Suprapubic skin (tissue), 4 donors: ENCODE data around the gene RBM28. TPM values are rescaled to one million over a fixed set of nuclear protein-coding genes. Genes with fewer than 3 reads are reported as not detected.
A peak's percentile ranks its signal among the peaks of the same experiment; 100 is the strongest.

Experiments used
- DNase-seq, 2 donors: peaks; one replicate each; pipeline ENCODE4 v3.0.0-alpha.2; 2019; ENCODE audit warnings: low spot score in 2 of 2
- H3K27ac ChIP-seq: fragments of 200-600 bp; sonication (generic); one replicate; pipeline ENCODE4 v1.5.1; 2019
- H3K27me3 ChIP-seq: fragments of 200-600 bp; sonication (generic); one replicate; pipeline ENCODE4 v1.5.1; 2019
- H3K36me3 ChIP-seq: fragments of 200-600 bp; sonication (generic); one replicate; pipeline ENCODE4 v1.5.1; 2019
- H3K4me1 ChIP-seq: fragments of 200-600 bp; sonication (generic); one replicate; pipeline ENCODE4 v1.5.1; 2019
- H3K4me3 ChIP-seq: fragments of 200-600 bp; sonication (generic); one replicate; pipeline ENCODE4 v1.5.1; 2019; ENCODE audit warnings: mild to moderate bottlenecking
- H3K9me3 ChIP-seq: fragments of 200-600 bp; sonication (generic); one replicate; pipeline ENCODE4 v1.5.1; 2019
- EP300 ChIP-seq: sonication (generic); formaldehyde crosslinking; IDR thresholded peaks from one replicate; pipeline ENCODE4 v1.6.1; 2017; ENCODE audit warnings: antibody characterized with exemption
- POLR2A ChIP-seq, 2 donors: fragments of 450-650 bp; IDR thresholded peaks; one replicate each; pipeline ENCODE4 v1.6.1; 2017; ENCODE audit warnings: antibody characterized with exemption in 2 of 2, mild to moderate bottlenecking in 2 of 2, moderate library complexity in 2 of 2
- POLR2AphosphoS5 ChIP-seq, 3 donors: sonication (generic); formaldehyde crosslinking; IDR thresholded peaks; one replicate each; pipeline ENCODE4 v1.6.1; 2017; ENCODE audit warnings: antibody characterized with exemption in 3 of 3
- WGBS: methylation state at CpG from one replicate; pipeline ENCODE4 v1.1.5; 2018; 5-methylcytosine and 5-hydroxymethylcytosine counted together
- total RNA-seq, 4 donors: library from RNA; depleted of rRNA; stranded (reverse); fragments of >200 nt; gene quantifications; one replicate each; pipeline ENCODE4 v1.1.0, GENCODE V29; 2016
- TF ChIP-seq, protein P1 (sequence below), 2 donors: fragments of 200-600 bp in 1 of 2; fragments of 450-650 bp in 1 of 2; sonication (generic) in 1 of 2; IDR thresholded peaks; one replicate each; pipeline ENCODE4 v1.5.1; 2016 to 2019; ENCODE audit warnings: antibody characterized with exemption in 2 of 2, mild to moderate bottlenecking in 1 of 2, moderate library complexity in 1 of 2

The RBM28 gene
- total RNA-seq, 4 donors from 2014 or later, result 16.9 to 34.9 (median 25.6) TPM

DNA sequence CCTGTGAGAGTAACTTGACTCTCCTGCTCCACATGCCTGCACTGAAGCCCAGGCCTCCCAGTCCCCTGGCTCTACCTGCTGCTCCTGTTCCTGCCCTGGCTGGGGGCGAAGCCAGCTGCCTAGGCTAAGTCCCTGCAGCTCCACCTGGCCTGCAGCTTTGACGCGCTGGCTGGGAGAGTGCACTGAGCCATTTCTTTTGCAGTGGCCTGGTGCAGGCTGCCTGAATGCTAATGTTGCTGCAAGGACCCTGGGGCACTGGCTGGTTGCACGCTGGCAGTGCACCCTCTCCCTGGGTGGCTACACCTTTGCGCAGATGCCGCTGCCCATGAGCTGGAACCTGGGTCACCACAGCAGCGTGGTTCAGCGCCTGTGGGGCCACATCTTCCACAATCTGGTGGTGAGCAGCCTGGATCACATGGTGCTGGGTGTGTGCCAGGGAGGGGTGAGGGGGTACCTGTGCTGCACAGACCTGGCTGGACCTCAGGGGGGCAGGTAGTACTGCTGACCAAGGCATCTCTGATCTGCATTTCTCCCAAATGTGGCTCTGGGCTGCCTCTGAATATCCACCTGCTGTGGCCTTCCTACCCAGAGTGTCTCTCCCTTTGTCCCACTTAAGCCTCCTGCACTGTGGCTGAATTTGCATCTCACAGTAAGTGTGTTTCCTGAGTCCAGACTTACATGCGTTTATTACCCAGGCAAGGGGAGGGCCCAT is 46.1 kb upstream of the RBM28 start:
- Histone ChIP-seq H3K9me3 (no peaks in the 10 kb centered on the region), H3K4me3 (no peak overlapping the region), H3K27ac (no peak overlapping the region), H3K27me3 (no peaks in the 10 kb centered on the region), H3K4me1 (peaks cover 9% of the 10 kb centered on the region), H3K36me3 (peaks cover 34% of the 10 kb centered on the region)
- TF ChIP-seq, protein P1, sequence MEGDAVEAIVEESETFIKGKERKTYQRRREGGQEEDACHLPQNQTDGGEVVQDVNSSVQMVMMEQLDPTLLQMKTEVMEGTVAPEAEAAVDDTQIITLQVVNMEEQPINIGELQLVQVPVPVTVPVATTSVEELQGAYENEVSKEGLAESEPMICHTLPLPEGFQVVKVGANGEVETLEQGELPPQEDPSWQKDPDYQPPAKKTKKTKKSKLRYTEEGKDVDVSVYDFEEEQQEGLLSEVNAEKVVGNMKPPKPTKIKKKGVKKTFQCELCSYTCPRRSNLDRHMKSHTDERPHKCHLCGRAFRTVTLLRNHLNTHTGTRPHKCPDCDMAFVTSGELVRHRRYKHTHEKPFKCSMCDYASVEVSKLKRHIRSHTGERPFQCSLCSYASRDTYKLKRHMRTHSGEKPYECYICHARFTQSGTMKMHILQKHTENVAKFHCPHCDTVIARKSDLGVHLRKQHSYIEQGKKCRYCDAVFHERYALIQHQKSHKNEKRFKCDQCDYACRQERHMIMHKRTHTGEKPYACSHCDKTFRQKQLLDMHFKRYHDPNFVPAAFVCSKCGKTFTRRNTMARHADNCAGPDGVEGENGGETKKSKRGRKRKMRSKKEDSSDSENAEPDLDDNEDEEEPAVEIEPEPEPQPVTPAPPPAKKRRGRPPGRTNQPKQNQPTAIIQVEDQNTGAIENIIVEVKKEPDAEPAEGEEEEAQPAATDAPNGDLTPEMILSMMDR (IDR thresholded peaks at IDR 0.05), result no peak
- TF ChIP-seq POLR2AphosphoS5 (IDR thresholded peaks at IDR 0.05), result no peak
- no peak for TF ChIP-seq EP300
- TF ChIP-seq POLR2A (IDR thresholded peaks at IDR 0.05), result no peak
- DNase-seq, result peak in 1 of 2 donors; percentile 64
- WGBS, result 40% methylated on average over 1 of the region's 9 CpGs

GRCh38 chr7:128389085-128389617 is 45.4 kb upstream of the RBM28 start:
- Histone ChIP-seq H3K4me1 (peaks cover 9% of the 10 kb centered on the region), H3K27ac (no peak overlapping the region), H3K4me3 (no peak overlapping the region), H3K9me3 (no peaks in the 10 kb centered on the region), H3K36me3 (peaks cover 28% of the 10 kb centered on the region), H3K27me3 (no peaks in the 10 kb centered on the region)
- WGBS, result 17% methylated on average over 1 of the region's 2 CpGs
- TF ChIP-seq, protein P1 (IDR thresholded peaks at IDR 0.05), result no peak
- TF ChIP-seq POLR2AphosphoS5 (IDR thresholded peaks at IDR 0.05) (no peak), POLR2A (IDR thresholded peaks at IDR 0.05) (no peak), EP300 (no peak)
- DNase-seq, result peak in 1 of 2 donors; percentile 50

- 60% methylated on average over 3 of the region's 3 CpGs for WGBS
- no peak for DNase-seq
- H3K4me1 ChIP-seq, result peaks cover 9% of the 10 kb centered on the region
- H3K9me3 ChIP-seq, result no peaks in the 10 kb centered on the region
- H3K27ac ChIP-seq, result no peak overlapping the region
- TF ChIP-seq EP300 (no peak), POLR2AphosphoS5 (IDR thresholded peaks at IDR 0.05) (no peak), POLR2A (IDR thresholded peaks at IDR 0.05) (no peak)
- TF ChIP-seq, protein P1 (IDR thresholded peaks at IDR 0.05), result no peak
- no peak overlapping the region for H3K4me3 ChIP-seq
- H3K27me3 ChIP-seq, result no peaks in the 10 kb centered on the region
- peaks cover 17% of the 10 kb centered on the region for H3K36me3 ChIP-seq
Measured at GRCh38 chr7:128388145-128388485, 44.4 kb upstream of the RBM28 start.

GRCh38 chr7:128387216-128388144 is 43.8 kb upstream of the RBM28 start:
- H3K27ac ChIP-seq, result no peak overlapping the region
- H3K36me3 ChIP-seq, result peaks cover 11% of the 10 kb centered on the region
- H3K9me3 ChIP-seq, result no peaks in the 10 kb centered on the region
- peak; percentile 88 to 89 for DNase-seq
- H3K4me1 ChIP-seq, result peaks cover 9% of the 10 kb centered on the region
- WGBS, result 34% methylated on average over 24 of the region's 24 CpGs
- TF ChIP-seq, protein P1 (IDR thresholded peaks at IDR 0.05), result peak; percentile 26 to 88
- TF ChIP-seq EP300, result no peak
- H3K4me3 ChIP-seq, result no peak overlapping the region
- no peaks in the 10 kb centered on the region for H3K27me3 ChIP-seq
